Neural progenitor cell (in vitro differentiated cells): ENCODE results near the gene DAPL1.

Experiments
- EZH2 ChIP-seq: fragments of 200-600 bp; sonication (generic); IDR thresholded peaks from 2 replicates; pipeline ENCODE4 v1.6.1; 2017; ENCODE audit warnings: antibody characterized with exemption, mild to moderate bottlenecking, moderate library complexity
- EZH2phosphoT487 ChIP-seq: fragments of 200-600 bp; sonication (generic); IDR thresholded peaks from 2 replicates; pipeline ENCODE4 v1.6.1; 2017; ENCODE audit warnings: antibody characterized with exemption
- TF ChIP-seq, protein P1 (sequence below): fragments of 200-600 bp; sonication (generic); IDR thresholded peaks from 2 replicates; pipeline ENCODE4 v1.5.1; 2017; ENCODE audit warnings: antibody characterized with exemption, mild to moderate bottlenecking

GRCh38 chr2:158797963-158798700 is 3.0 kb downstream of the DAPL1 start:
- TF ChIP-seq, protein P1, sequence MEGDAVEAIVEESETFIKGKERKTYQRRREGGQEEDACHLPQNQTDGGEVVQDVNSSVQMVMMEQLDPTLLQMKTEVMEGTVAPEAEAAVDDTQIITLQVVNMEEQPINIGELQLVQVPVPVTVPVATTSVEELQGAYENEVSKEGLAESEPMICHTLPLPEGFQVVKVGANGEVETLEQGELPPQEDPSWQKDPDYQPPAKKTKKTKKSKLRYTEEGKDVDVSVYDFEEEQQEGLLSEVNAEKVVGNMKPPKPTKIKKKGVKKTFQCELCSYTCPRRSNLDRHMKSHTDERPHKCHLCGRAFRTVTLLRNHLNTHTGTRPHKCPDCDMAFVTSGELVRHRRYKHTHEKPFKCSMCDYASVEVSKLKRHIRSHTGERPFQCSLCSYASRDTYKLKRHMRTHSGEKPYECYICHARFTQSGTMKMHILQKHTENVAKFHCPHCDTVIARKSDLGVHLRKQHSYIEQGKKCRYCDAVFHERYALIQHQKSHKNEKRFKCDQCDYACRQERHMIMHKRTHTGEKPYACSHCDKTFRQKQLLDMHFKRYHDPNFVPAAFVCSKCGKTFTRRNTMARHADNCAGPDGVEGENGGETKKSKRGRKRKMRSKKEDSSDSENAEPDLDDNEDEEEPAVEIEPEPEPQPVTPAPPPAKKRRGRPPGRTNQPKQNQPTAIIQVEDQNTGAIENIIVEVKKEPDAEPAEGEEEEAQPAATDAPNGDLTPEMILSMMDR, result no peak
- TF ChIP-seq EZH2phosphoT487 (no peak), EZH2 (no peak)
